Testis (tissue), 3 donors: ENCODE results near the gene TIGD3. TPM values are rescaled to one million over a fixed set of nuclear protein-coding genes. Genes with fewer than 3 reads are reported as not detected.

ENCODE experiments used
- DNase-seq: peaks from one replicate; pipeline ENCODE4 v3.0.0-alpha.2; 2019
- H3K27ac ChIP-seq, 2 donors: fragments of 200-600 bp; sonication (generic); one replicate each; pipeline ENCODE4 v1.5.1; 2019
- H3K27me3 ChIP-seq: fragments of 200-600 bp; sonication (generic); one replicate; pipeline ENCODE4 v1.5.1; 2019
- H3K36me3 ChIP-seq: fragments of 200-600 bp; sonication (generic); one replicate; pipeline ENCODE4 v1.5.1; 2017; ENCODE audit warnings: low read depth; ENCODE audit errors: missing control alignments
- H3K4me1 ChIP-seq: fragments of 200-600 bp; sonication (generic); one replicate; pipeline ENCODE4 v1.5.1; 2019
- H3K4me3 ChIP-seq, 2 donors: fragments of 200-600 bp; sonication (generic); one replicate each; pipeline ENCODE4 v1.5.1; 2017 to 2019
- H3K9me3 ChIP-seq: fragments of 200-600 bp; sonication (generic); one replicate; pipeline ENCODE4 v1.5.1; 2017
- POLR2A ChIP-seq: fragments of 450-650 bp; IDR thresholded peaks from one replicate; pipeline ENCODE4 v1.6.1; 2017; ENCODE audit warnings: antibody characterized with exemption, mild to moderate bottlenecking, moderate library complexity
- WGBS, 2 donors: methylation state at CpG; one replicate each; pipeline ENCODE4 v1.1.5; 2018; 5-methylcytosine and 5-hydroxymethylcytosine counted together
- intact Hi-C: fragments of 100-400 bp; cut with DNase I; formaldehyde crosslinking; loops from one replicate; pipeline ENCODE4 v1.15.1; 2023; ENCODE audit warnings: low total_unique reads
- polyA plus RNA-seq: library from polyadenylated mRNA; stranded (reverse); fragments of 350-450 nt; fragmentation: Illumina TruSeq; extraction: RNeasy Lipid Tissue Mini Kit (QIAGEN cat#74804); gene quantifications from one replicate; pipeline ENCODE4 v1.2.3, GENCODE V29; 2014; ENCODE audit warnings: low read depth, low replicate concordance; ENCODE audit not compliant: insufficient read depth
- total RNA-seq, 2 donors: library from RNA; depleted of rRNA; stranded (reverse); fragments of >200 nt; gene quantifications; one replicate each; pipeline ENCODE4 v1.2.3, GENCODE V29; 2016
- TF ChIP-seq, protein P1 (sequence below), 3 experiments: fragments of 450-650 bp in 2 of 3; fragments of 200-600 bp in 1 of 3; sonication (generic) in 1 of 3; IDR thresholded peaks; one replicate each; pipeline ENCODE4 v1.5.1; 2016 to 2019; ENCODE audit warnings: antibody characterized with exemption in 3 of 3, mild to moderate bottlenecking in 2 of 3, moderate library complexity in 1 of 3

The TIGD3 gene
- total and polyA plus RNA-seq, 3 donors from 2014 or later: 5.3 to 7.6 (median 7.1) TPM

DNA sequence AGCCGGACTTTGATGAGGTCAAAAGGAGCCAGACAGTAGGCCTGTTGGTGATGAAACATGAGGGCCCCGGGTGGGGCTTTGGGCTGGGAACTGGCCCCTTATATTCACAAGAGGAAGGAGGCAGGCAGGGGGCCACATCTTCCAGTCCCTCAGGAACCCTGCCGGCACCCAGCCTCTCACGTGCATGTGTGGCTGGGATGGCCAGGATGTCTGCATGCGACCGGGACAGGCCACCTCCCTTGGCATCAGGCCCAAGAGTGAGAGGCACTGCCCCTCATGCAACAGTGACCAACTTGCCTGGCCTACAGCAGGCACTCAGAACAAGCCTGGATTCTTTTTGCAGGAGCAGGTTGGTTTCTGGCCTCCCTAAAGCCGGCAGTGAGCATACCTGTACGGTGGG is 22.5 kb downstream of the TIGD3 start:
- WGBS, 2 donors: 73 to 93% methylated on average over 5 to 8 of the region's 8 CpGs

DNA sequence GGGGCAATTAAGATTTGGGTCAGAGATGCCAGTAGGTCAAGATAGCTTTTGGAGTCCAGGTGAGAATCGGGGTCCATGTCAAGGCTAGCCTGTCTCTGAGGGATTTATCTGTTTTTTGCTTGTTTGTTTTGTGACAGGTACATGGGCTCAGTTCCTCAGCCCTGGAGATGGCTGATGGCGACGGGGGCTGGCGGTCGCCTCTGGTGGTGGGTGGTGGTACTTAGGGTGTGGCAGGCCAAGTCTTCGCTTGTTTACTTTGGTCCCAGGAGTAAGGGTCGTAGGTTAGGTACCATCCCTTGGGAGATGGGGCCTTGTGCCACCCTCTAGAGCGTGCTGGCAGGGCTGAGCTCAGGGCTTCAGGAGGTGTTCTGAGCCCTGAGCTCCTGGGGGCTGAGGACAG is 23.2 kb downstream of the TIGD3 start:
- 95 to 100% methylated on average over 1 to 8 of the region's 8 CpGs for WGBS, 2 donors
- TF ChIP-seq, protein P1, sequence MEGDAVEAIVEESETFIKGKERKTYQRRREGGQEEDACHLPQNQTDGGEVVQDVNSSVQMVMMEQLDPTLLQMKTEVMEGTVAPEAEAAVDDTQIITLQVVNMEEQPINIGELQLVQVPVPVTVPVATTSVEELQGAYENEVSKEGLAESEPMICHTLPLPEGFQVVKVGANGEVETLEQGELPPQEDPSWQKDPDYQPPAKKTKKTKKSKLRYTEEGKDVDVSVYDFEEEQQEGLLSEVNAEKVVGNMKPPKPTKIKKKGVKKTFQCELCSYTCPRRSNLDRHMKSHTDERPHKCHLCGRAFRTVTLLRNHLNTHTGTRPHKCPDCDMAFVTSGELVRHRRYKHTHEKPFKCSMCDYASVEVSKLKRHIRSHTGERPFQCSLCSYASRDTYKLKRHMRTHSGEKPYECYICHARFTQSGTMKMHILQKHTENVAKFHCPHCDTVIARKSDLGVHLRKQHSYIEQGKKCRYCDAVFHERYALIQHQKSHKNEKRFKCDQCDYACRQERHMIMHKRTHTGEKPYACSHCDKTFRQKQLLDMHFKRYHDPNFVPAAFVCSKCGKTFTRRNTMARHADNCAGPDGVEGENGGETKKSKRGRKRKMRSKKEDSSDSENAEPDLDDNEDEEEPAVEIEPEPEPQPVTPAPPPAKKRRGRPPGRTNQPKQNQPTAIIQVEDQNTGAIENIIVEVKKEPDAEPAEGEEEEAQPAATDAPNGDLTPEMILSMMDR (IDR thresholded peaks at IDR 0.05): no peak
- no peak for TF ChIP-seq POLR2A
- intact Hi-C loops: no loop called here

More for the DNA sequence above, 22.5 kb downstream of the TIGD3 start:
- Histone ChIP-seq H3K4me3 (no peak overlapping the region), H3K27ac (peak overlapping the region in 1 of 2 donors; percentile 45), H3K36me3 (no peaks in the 10 kb centered on the region), H3K9me3 (no peaks in the 10 kb centered on the region), H3K4me1 (peaks cover 7% of the 10 kb centered on the region), H3K27me3 (no peaks in the 10 kb centered on the region)
- intact Hi-C loops: no loop called here
- DNase-seq: peak; percentile 51
- no peak for TF ChIP-seq POLR2A
- TF ChIP-seq, protein P1 (IDR thresholded peaks at IDR 0.05): no peak

DNA sequence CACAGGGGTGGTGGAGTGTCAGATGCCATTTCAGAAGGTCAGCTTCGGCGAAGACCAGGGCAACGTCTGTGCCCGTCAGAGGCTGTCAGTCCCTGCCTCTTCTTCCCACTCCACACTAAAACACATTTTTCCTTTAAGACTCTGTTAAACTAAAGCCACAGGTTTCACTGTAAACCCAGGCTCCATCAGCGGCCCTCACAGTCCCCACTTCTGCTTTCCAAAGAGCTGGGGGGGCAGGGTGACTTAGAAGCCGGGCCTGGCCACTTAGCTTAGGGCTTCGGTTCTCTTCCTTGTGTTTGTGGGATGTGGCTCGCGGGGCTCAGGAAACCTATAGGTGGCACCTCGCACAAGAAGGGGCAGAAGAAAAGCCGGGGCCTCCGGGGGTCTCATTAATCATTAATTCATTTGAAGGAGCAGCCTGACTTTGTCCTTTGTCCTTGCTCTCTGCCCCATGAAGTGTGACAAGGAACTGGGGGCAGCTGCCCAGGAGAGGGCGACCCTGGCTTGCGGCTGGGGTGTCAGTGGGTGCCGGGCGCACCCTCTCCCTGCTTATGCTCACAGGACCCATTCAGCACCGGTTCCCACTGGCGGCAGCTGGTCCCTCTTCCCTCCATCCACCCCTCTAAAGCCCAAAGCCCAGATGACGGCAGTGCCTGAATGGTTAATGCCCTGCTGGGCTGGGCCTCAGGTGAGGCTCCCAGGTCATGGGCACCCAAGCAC is 23.8 kb downstream of the TIGD3 start:
- no peak for DNase-seq
- Histone ChIP-seq H3K36me3 (no peaks in the 10 kb centered on the region), H3K4me3 (no peak overlapping the region), H3K9me3 (no peaks in the 10 kb centered on the region), H3K27me3 (no peaks in the 10 kb centered on the region), H3K4me1 (peaks cover 17% of the 10 kb centered on the region), H3K27ac (no peak overlapping the region)
- 76 to 83% methylated on average over 16 to 17 of the region's 19 CpGs for WGBS, 2 donors
- TF ChIP-seq POLR2A: no peak
- TF ChIP-seq, protein P1 (IDR thresholded peaks at IDR 0.05): no peak
- intact Hi-C loops: no loop called here

More for the DNA sequence above, 23.2 kb downstream of the TIGD3 start:
- Histone ChIP-seq H3K27ac (no peak overlapping the region), H3K27me3 (no peaks in the 10 kb centered on the region), H3K4me1 (peaks cover 12% of the 10 kb centered on the region), H3K36me3 (no peaks in the 10 kb centered on the region), H3K9me3 (no peaks in the 10 kb centered on the region), H3K4me3 (no peak overlapping the region)
- no peak for DNase-seq

DNA sequence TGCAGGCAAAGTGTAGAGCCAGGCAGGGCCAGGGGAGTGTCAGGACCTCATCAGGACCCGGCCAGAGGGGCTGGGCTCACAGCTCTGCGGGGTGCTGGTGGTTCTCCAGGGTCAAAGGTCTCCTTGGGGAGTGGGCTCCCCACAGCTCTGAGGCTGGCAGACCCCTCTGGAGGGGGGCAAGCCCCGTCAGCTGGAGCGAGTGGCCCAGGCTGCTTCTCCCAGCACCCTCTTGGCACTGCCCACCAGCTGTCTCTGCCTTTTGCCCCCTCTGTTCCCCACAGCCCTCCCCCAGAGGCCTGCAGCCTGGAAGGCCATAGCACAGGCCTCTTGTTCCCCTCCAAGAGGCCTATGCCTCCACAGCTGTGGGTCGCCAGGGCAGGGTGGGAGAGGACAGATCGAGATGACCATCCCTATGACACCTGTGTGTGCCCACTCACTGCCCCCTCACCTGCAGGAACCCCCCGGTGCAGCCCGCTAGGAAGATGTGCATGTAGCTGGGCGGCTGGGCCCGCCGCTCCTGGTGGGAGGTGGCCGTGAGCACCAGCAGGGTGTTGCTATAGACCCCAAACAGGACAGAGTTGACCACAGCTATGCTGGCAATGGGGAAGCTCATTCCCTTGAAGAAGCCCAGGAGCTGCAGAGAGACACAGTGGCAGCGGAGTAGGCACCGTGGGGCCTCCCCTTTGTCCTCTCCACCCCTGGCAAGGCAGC is 24.5 kb downstream of the TIGD3 start:
- no peak for DNase-seq
- TF ChIP-seq POLR2A: no peak
- TF ChIP-seq, protein P1 (IDR thresholded peaks at IDR 0.05): no peak
- H3K27ac ChIP-seq: no peak overlapping the region
- no peaks in the 10 kb centered on the region for H3K9me3 ChIP-seq
- peaks cover 19% of the 10 kb centered on the region for H3K4me1 ChIP-seq
- H3K4me3 ChIP-seq: no peak overlapping the region
- H3K27me3 ChIP-seq: no peaks in the 10 kb centered on the region
- H3K36me3 ChIP-seq: no peaks in the 10 kb centered on the region
- intact Hi-C loops: no loop called here
- 80 to 86% methylated on average over 2 to 14 of the region's 14 CpGs for WGBS, 2 donors
